Urothelium cell line (cell line): ENCODE measurements around the gene C1orf185.
"Not testable (repeated sequence)": the region's sequence is repeated elsewhere in the genome, so short reads cannot be mapped to it uniquely, and the experiment has no call there.

Experiments
- DNase-seq: peaks from one replicate; pipeline ENCODE4 v3.0.0; 2011; ENCODE audit warnings: low spot score, mixed read lengths
- FAIRE-seq: peaks from 2 replicates; lab custom pipeline; 2011; peaks lifted over from hg19 to GRCh38; lab: Jason Lieb, UNC

The C1orf185 gene

DNA sequence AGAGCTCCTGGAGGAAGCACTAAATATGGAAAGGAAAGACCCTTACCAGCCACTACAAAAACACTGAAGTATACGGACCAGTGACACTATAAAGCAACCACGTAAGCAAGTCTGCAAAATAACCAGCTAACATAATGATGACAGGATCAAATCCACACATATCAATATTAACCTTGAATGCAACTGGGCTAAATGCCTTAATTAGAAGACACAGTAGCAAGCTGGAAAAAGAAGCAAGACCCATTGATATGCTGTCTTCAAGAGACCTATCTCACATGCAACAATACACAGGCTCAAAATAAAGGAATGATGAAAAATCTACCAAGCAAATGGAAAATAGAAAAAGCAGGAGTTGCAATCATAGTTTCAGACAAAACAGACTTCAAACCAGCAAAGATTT is 31.0 kb downstream of the C1orf185 start:
- DNase-seq, result no peak
- no peak for FAIRE-seq

- DNase-seq, result not testable (repeated sequence)
- FAIRE-seq, result peak; percentile 59
These were observed 35.7 kb downstream of the C1orf185 start for GRCh38 chr1:51137696-51138095.

DNA sequence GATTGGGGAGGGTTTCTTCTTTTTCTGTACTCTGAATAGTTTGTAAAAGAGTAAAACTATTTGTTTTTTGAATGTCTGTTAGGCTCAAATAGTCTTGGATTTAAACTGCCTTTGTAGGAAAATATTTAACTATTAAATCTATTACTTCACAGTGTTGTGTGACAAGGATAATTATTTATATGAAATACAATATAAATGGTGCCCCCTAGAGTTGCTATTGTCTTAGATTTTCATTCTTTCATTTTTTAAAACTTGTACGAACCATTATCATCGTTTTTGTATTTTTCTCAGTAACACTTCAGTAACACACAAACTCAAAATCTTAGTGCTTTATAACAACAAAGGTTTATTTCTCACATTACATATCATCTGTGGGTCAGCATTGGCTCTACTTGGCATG is 37.4 kb downstream of the C1orf185 start:
- DNase-seq (no peak), FAIRE-seq (no peak)

DNA sequence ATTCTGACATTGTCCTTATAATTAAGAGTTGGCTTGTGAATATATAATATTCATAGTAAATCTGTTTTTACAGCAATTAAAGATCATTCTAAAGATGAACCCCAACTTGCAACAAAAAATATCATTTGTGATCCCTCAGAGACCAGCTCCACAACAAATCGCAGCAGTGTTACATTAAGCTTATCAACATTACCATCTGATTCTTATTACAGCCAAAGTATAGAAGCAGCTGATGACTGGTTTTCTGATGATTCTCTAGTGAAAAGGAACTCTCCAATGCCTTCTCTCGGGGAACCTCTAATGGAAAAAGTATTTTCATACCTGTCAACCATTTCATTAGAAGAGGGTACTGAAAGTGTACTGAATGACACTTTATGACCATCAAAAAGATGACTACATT is 45.4 kb downstream of the C1orf185 start:
- no peak for FAIRE-seq
- no peak for DNase-seq

DNA sequence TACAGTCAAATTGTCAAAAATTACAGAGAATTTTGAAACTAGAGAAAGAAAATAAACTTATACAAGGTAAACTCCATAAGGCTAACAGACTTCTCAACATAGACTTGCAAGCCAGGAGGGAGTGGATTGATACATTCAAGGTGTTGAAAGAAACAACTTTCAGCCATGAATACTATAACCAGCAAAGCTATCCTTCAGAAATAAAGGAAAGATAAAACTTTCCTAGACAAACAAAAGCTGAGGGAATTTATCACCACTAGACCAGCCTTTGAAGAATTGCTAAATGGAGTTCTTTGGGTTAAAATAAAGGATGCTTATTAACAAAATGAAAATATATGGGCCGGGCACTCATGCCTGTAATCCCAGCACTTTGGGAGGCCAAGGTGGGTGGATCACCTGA is 52.7 kb downstream of the C1orf185 start:
- DNase-seq (no peak), FAIRE-seq (no peak)

GRCh38 chr1:51156752-51157151 is 54.7 kb downstream of the C1orf185 start:
- no peak for FAIRE-seq
- DNase-seq, result no peak

GRCh38 chr1:51157395-51157794 is 55.4 kb downstream of the C1orf185 start:
- no peak for DNase-seq
- FAIRE-seq, result no peak

- FAIRE-seq (no peak), DNase-seq (no peak)
These were observed 56.2 kb downstream of the C1orf185 start for GRCh38 chr1:51158263-51158662.

- FAIRE-seq, DNase-seq: not testable (repeated sequence)
These were observed 60.5 kb downstream of the C1orf185 start for GRCh38 chr1:51162560-51162959.

GRCh38 chr1:51165540-51165939 is 63.5 kb downstream of the C1orf185 start:
- FAIRE-seq (no peak), DNase-seq (no peak)

DNA sequence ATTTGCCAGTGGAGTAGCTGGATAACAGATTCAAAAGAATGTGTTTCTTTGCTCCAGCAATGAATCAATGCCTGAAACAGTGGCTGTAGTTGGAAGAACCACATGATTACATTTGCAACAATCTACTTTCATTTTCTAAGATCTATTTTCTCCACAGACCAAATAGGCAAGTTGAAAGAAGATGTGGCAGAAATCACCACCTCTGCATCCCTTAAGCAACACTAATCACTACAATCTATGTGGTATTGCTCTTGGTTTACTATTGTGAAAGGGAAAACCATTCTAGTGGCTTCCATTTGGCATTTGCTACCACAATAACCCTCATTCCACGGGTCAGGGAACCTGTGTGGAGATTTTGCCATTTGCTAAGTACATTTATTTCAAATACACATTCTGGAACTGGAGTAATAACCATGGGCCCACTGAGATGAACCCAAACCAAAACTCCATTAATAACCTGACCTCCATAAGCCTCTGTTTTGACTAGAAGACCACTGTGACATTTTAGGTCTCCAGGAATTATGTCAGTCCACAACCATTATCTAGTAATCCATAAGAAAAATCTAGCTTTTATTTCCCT is 66.3 kb downstream of the C1orf185 start:
- DNase-seq, result no peak
- FAIRE-seq, result no peak

GRCh38 chr1:51168936-51169335 is 66.9 kb downstream of the C1orf185 start:
- FAIRE-seq (no peak), DNase-seq (no peak)

- no peak for DNase-seq
- no peak for FAIRE-seq
These were observed 68.3 kb downstream of the C1orf185 start for GRCh38 chr1:51170342-51170741.

- FAIRE-seq, result no peak
- DNase-seq, result no peak
These were observed 70.8 kb downstream of the C1orf185 start for GRCh38 chr1:51172811-51173210.

GRCh38 chr1:51175278-51175677 is 73.2 kb downstream of the C1orf185 start:
- FAIRE-seq, result no peak
- DNase-seq, result no peak

- FAIRE-seq, DNase-seq: not testable (repeated sequence)
These were observed 76.0 kb downstream of the C1orf185 start for GRCh38 chr1:51177988-51178387.

DNA sequence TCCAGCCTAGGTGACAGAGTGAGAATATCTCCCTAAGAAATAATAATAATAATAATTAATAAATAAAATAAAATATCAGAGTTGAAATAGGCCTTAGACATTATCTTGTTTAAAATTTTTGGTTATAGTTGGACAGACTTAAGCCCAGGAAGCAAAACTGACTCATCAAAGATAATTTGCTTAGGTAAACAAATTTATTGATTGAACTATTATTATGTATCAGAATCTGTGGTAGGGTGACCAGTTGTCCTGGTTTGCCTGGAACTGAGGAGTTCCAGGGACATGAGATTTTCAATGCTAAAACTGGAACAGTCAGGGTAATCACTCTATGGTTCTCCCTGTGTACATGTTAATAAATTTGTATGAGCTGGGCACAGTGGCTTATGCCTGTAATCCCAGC is 86.2 kb downstream of the C1orf185 start:
- FAIRE-seq, result no peak
- no peak for DNase-seq

GRCh38 chr1:51189421-51190073 is 87.5 kb downstream of the C1orf185 start:
- peak; percentile 67 for DNase-seq
- no peak for FAIRE-seq

- FAIRE-seq, result no peak
These were observed 88.9 kb downstream of the C1orf185 start for GRCh38 chr1:51190961-51191360.

DNA sequence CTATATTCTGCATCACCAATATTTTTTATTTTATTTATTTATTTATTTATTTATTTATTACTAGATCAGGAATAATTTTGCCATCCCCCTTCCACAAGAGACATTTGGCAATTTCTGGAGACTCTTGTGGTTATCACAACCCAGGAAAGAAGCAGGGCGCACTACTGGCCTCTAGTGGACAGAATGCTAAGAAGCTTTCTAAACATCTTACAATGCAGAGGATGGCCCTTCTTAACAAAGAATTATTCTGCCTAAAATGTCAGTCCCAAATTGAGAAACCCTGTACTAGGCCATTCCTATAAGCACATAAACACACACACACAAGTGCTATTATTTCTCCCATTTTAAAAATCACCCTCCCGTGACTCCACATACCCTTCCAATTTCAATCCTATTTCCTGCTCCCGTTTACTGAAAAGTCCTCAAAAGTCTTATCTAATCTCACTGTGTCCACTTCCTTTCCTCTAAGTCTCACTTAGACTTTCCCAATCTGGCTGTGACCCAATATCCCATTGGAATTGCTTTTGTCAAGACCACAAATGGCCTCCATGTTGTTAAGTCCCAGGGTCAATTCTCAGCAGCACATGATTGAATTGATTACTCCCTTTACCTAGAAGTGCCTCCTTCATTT is 90.3 kb downstream of the C1orf185 start:
- DNase-seq (peak; percentile 53), FAIRE-seq (no peak)

More at GRCh38 chr1:51190961-51191360, 88.9 kb downstream of the C1orf185 start:
- no peak for DNase-seq

DNA sequence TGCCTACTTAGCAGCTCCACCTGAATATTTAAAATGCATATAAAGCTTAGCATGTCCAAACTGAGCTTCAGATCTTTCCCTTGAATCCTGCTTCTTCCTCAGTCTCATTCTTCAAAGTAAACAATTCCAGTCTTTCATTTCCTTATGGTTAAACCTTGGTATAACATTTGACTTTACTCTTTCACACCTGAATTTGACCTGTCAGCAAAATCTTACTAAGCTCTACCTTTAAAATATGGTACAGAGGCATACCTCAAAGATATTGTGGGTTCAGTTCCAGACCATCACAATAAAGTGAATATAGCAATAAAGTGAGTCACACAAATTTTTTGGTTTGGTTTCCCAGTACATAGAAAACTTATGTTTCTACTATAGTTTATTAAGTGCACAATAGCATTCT is 91.5 kb downstream of the C1orf185 start:
- FAIRE-seq (no peak), DNase-seq (no peak)
